H1 (cell line): ENCODE results near the gene ARMC6. TPM values are rescaled to one million over a fixed set of nuclear protein-coding genes. Genes with fewer than 3 reads are reported as not detected.

Experiments
- CTCF ChIA-PET: fragments of 300-600 bp; sonication (Branson Sonifier 250); formaldehyde crosslinking; loops from one replicate; lab custom pipeline; 2021; ENCODE audit not compliant: partially characterized antibody; lab: Charles Lee
- POLR2A ChIA-PET: fragments of 300-600 bp; sonication (Branson Sonifier 250); formaldehyde crosslinking; loops from one replicate; lab custom pipeline; 2021; ENCODE audit warnings: inconsistent platforms; ENCODE audit not compliant: partially characterized antibody; lab: Charles Lee
- DNase-seq, 2 experiments: peaks; one replicate each; pipeline versions ENCODE4 v3.0.0 to v3.0.0-alpha.2; 2010 to 2022; ENCODE audit warnings: low spot score in 2 of 2, low read depth in 1 of 2, mixed read lengths in 1 of 2
- FAIRE-seq: peaks from 2 replicates; lab custom pipeline; 2011; peaks lifted over from hg19 to GRCh38; lab: Jason Lieb, UNC
- H2AFZ ChIP-seq: 2 replicates; pipeline ENCODE4 v1.8.1; 2012; ENCODE audit warnings: low read length, inconsistent platforms
- H2AK5ac ChIP-seq: 2 replicates; pipeline ENCODE4 v1.6.1; 2013; ENCODE audit warnings: low read depth, low read length
- H2BK120ac ChIP-seq: replicated peaks from 2 replicates; pipeline ENCODE3; 2013; ENCODE audit warnings: low read depth, low read length, inconsistent platforms
- H2BK12ac ChIP-seq: 2 replicates; pipeline ENCODE4 v1.6.1; 2013; ENCODE audit warnings: low read depth, low read length
- H2BK15ac ChIP-seq: 2 replicates; pipeline ENCODE4 v1.6.1; 2013; ENCODE audit warnings: low read length
- H2BK20ac ChIP-seq: 2 replicates; pipeline ENCODE4 v1.6.1; 2013; ENCODE audit warnings: low read length
- H2BK5ac ChIP-seq: 2 replicates; pipeline ENCODE4 v1.6.1; 2013; ENCODE audit warnings: low read depth, low read length
- H3K14ac ChIP-seq: 2 replicates; pipeline ENCODE4 v1.6.1; 2013; ENCODE audit warnings: inconsistent platforms; ENCODE audit not compliant: insufficient read length
- H3K18ac ChIP-seq: 2 replicates; pipeline ENCODE4 v1.6.1; 2013; ENCODE audit warnings: low read length; ENCODE audit errors: extremely low read depth
- H3K23ac ChIP-seq: 2 replicates; pipeline ENCODE4 v1.6.1; 2013; ENCODE audit warnings: inconsistent platforms; ENCODE audit not compliant: insufficient read length
- H3K23me2 ChIP-seq: 2 replicates; pipeline ENCODE4 v1.6.1; 2013; ENCODE audit warnings: low read depth, low read length
- H3K27ac ChIP-seq: 2 replicates; pipeline ENCODE4 v1.6.1; 2011; ENCODE audit warnings: low read depth, low read length, inconsistent platforms
- H3K27me3 ChIP-seq, 4 experiments: replicated peaks in 1 of 4; 1 replicate in 1 of 4; 2 replicates in 3 of 4; pipeline versions ENCODE4 v1.6.1 to v1.8.1; 2011 to 2013; ENCODE audit warnings: low read length in 3 of 4, mild to moderate bottlenecking in 3 of 4, inconsistent platforms in 2 of 4, mixed read lengths in 2 of 4, moderate library complexity in 1 of 4; ENCODE audit not compliant: control insufficient read depth in 3 of 4, insufficient read depth in 3 of 4; ENCODE audit errors: extremely low read depth in 1 of 4
- H3K36me3 ChIP-seq, 4 experiments: 2 replicates each; pipeline versions ENCODE4 v1.6.1 to v1.8.1; 2011 to 2013; ENCODE audit warnings: mild to moderate bottlenecking in 4 of 4, low read length in 3 of 4, moderate library complexity in 2 of 4, control low read depth in 1 of 4, inconsistent platforms in 1 of 4; ENCODE audit not compliant: insufficient read depth in 4 of 4, control insufficient read depth in 2 of 4
- H3K4ac ChIP-seq: replicated peaks from 2 replicates; pipeline ENCODE3; 2013; ENCODE audit warnings: low read length, low read depth, mixed read lengths, inconsistent platforms; ENCODE audit not compliant: insufficient read length
- H3K4me1 ChIP-seq, 4 experiments: replicated peaks in 1 of 4; 1 replicate in 1 of 4; 2 replicates in 3 of 4; pipeline versions ENCODE4 v1.6.1 to v1.8.1; 2011 to 2013; ENCODE audit warnings: low read length in 3 of 4, inconsistent platforms in 2 of 4, mixed read lengths in 1 of 4; ENCODE audit not compliant: insufficient read depth in 4 of 4, control insufficient read depth in 3 of 4
- H3K4me2 ChIP-seq, 2 experiments: 2 replicates each; pipeline versions ENCODE4 v1.6.1 to v1.8.1; 2011 to 2013; ENCODE audit warnings: low read depth in 2 of 2, low read length in 2 of 2, control low read depth in 1 of 2, inconsistent platforms in 1 of 2, mild to moderate bottlenecking in 1 of 2; ENCODE audit not compliant: insufficient read depth in 1 of 2
- H3K4me3 ChIP-seq, 4 experiments: fragments of 200-600, 300-600 bp in 1 of 4; sonication (generic), shearing (Covaris generic), sonication (Bioruptor Twin) in 1 of 4; 2 replicates each; pipeline versions ENCODE4 v1.5.1 to v1.8.1; 2011 to 2016; ENCODE audit warnings: low read length in 4 of 4, low read depth in 3 of 4, control low read depth in 2 of 4, inconsistent platforms in 2 of 4, mild to moderate bottlenecking in 2 of 4, mixed read lengths in 1 of 4, moderate library complexity in 1 of 4; ENCODE audit not compliant: insufficient read depth in 2 of 4; ENCODE audit errors: extremely low read depth in 1 of 4
- H3K56ac ChIP-seq: replicated peaks from 2 replicates; pipeline ENCODE3; 2013; ENCODE audit warnings: low read depth, mild to moderate bottlenecking, mixed read lengths, low read length, inconsistent platforms; ENCODE audit not compliant: insufficient read length
- H3K79me1 ChIP-seq: 2 replicates; pipeline ENCODE4 v1.6.1; 2013; ENCODE audit warnings: low read depth, low read length, control low read depth
- H3K79me2 ChIP-seq, 2 experiments: 2 replicates each; pipeline versions ENCODE4 v1.6.1 to v1.8.1; 2012 to 2013; ENCODE audit warnings: low read length in 2 of 2, mild to moderate bottlenecking in 2 of 2, inconsistent platforms in 1 of 2; ENCODE audit not compliant: insufficient read depth in 2 of 2, control insufficient read depth in 1 of 2
- H3K9ac ChIP-seq, 4 experiments: replicated peaks in 1 of 4; 1 replicate in 1 of 4; 2 replicates in 3 of 4; pipeline versions ENCODE4 v1.6.1 to v1.8.1; 2011 to 2013; ENCODE audit warnings: low read depth in 3 of 4, low read length in 3 of 4, control low read depth in 2 of 4, mild to moderate bottlenecking in 2 of 4, moderate library complexity in 2 of 4, inconsistent platforms in 1 of 4; ENCODE audit errors: extremely low read depth in 1 of 4
- H3K9me3 ChIP-seq, 2 experiments: 2 replicates each; pipeline versions ENCODE4 v1.6.1 to v1.8.1; 2012 to 2013; ENCODE audit warnings: mild to moderate bottlenecking in 2 of 2, moderate library complexity in 2 of 2, control low read depth in 1 of 2, inconsistent platforms in 1 of 2, low read depth in 1 of 2, low read length in 1 of 2, mixed read lengths in 1 of 2; ENCODE audit not compliant: insufficient read depth in 2 of 2
- H4K20me1 ChIP-seq, 2 experiments: replicated peaks in 1 of 2; 2 replicates each; pipeline versions ENCODE3 to v1.8.1; 2011 to 2013; ENCODE audit warnings: inconsistent platforms in 2 of 2, low read length in 2 of 2, mild to moderate bottlenecking in 1 of 2; ENCODE audit not compliant: insufficient read depth in 2 of 2, control insufficient read depth in 1 of 2
- H4K5ac ChIP-seq: 2 replicates; pipeline ENCODE4 v1.6.1; 2013; ENCODE audit warnings: low read length, low read depth, mixed read lengths, inconsistent platforms; ENCODE audit not compliant: insufficient read length
- H4K8ac ChIP-seq: 2 replicates; pipeline ENCODE4 v1.8.0; 2013; ENCODE audit warnings: mild to moderate bottlenecking, moderate library complexity, low read length, inconsistent platforms; ENCODE audit not compliant: insufficient read depth; ENCODE audit errors: extremely low read depth
- H4K91ac ChIP-seq: replicated peaks from 2 replicates; pipeline ENCODE3; 2013; ENCODE audit warnings: low read length, mixed read lengths, inconsistent platforms; ENCODE audit not compliant: insufficient read length
- CREB1 ChIP-seq: IDR thresholded peaks from 2 replicates; pipeline ENCODE4 v1.6.1; 2012; ENCODE audit warnings: inconsistent platforms
- HDAC2 ChIP-seq, 2 experiments: fragments of 300-600 bp in 1 of 2; sonication (generic) in 1 of 2; IDR thresholded peaks; 2 replicates each; pipeline ENCODE4 v1.6.1; 2011 to 2012; ENCODE audit warnings: low read depth in 2 of 2, low read length in 2 of 2, mild to moderate bottlenecking in 2 of 2, moderate library complexity in 2 of 2, borderline replicate concordance in 1 of 2, inconsistent platforms in 1 of 2
- NRF1 ChIP-seq: IDR thresholded peaks from 2 replicates; pipeline ENCODE4 v1.6.1; 2011; ENCODE audit warnings: mild to moderate bottlenecking, low read depth, low read length, improper control_type of control experiment
- POU5F1 ChIP-seq: IDR thresholded peaks from 2 replicates; pipeline ENCODE4 v1.6.1; 2011; ENCODE audit warnings: low read depth, mild to moderate bottlenecking, low read length, moderate library complexity
- RBBP5 ChIP-seq: IDR thresholded peaks from 2 replicates; pipeline ENCODE4 v1.7.1; 2012; ENCODE audit warnings: low read depth, mild to moderate bottlenecking, inconsistent platforms, low read length, moderate library complexity, borderline replicate concordance
- SIN3A ChIP-seq, 2 experiments: IDR thresholded peaks in 1 of 2; conservative IDR thresholded peaks in 1 of 2; 2 replicates each; pipeline ENCODE4 v1.6.1; 2011 to 2012; ENCODE audit warnings: low read length in 2 of 2, improper control_type of control experiment in 1 of 2, low read depth in 1 of 2, mild to moderate bottlenecking in 1 of 2
- SP4 ChIP-seq: IDR thresholded peaks from 2 replicates; pipeline ENCODE4 v1.6.1; 2012; ENCODE audit warnings: low read length, inconsistent platforms
- WGBS, 2 experiments: shearing (Covaris generic) in 1 of 2; methylation state at CpG; one replicate each; pipeline versions ENCODE4 v1.1.6 to v1.1.7; 2013 to 2015; ENCODE audit warnings: low lambda C conversion rate in 2 of 2, mixed read lengths in 2 of 2, inconsistent platforms in 1 of 2, low coverage in 1 of 2, missing lambda C conversion rate in 1 of 2; ENCODE audit not compliant: insufficient replicate concordance in 2 of 2, insufficient coverage in 1 of 2, insufficient read length in 1 of 2; ENCODE audit errors: extremely low coverage in 1 of 2, missing lambda C conversion rate in 1 of 2; 5-methylcytosine and 5-hydroxymethylcytosine counted together
- polyA plus RNA-seq, 7 experiments: library from polyadenylated mRNA; depleted of rRNA in 3 of 7; stranded (reverse) in 5 of 7; unstranded in 2 of 7; fragments of >200 nt in 5 of 7; fragments of 200-250 nt in 2 of 7; gene quantifications; 1 replicate in 5 of 7; 2 replicates in 1 of 7; 4 replicates in 1 of 7; pipeline versions ENCODE4 v1.2.1 to v1.2.3, GENCODE V29; 2011 to 2013; ENCODE audit warnings: missing spikeins in 2 of 7, mixed read lengths in 2 of 7
- total RNA-seq: library from RNA; stranded (reverse); fragmentation: NEBNext Ultra II Directional; extraction: Animal tissue kit (Norgen Biotek cat#: 25700); gene quantifications from 2 replicates; pipeline ENCODE4 v1.2.1, GENCODE V29; 2021
- TF ChIP-seq, protein P1 (sequence below), 3 experiments: IDR thresholded peaks; 1 replicate in 2 of 3; 2 replicates in 1 of 3; pipeline versions ENCODE4 v1.5.1 to v1.6.1; 2011; ENCODE audit warnings: low read length in 3 of 3, mild to moderate bottlenecking in 3 of 3, inconsistent platforms in 2 of 3, low read depth in 1 of 3, moderate library complexity in 1 of 3; ENCODE audit not compliant: insufficient read depth in 1 of 3; ENCODE audit errors: control extremely low read depth in 1 of 3
- TF ChIP-seq, protein P2 (sequence below): IDR thresholded peaks from 2 replicates; pipeline ENCODE4 v1.6.1; 2012; ENCODE audit warnings: inconsistent platforms

ARMC6 gene
- total and polyA plus RNA-seq, 2 of the 8 experiments (the other 6 are each of a cell fraction or from before 2014, with no cell fraction given): 67.1 to 68.3 TPM

DNA sequence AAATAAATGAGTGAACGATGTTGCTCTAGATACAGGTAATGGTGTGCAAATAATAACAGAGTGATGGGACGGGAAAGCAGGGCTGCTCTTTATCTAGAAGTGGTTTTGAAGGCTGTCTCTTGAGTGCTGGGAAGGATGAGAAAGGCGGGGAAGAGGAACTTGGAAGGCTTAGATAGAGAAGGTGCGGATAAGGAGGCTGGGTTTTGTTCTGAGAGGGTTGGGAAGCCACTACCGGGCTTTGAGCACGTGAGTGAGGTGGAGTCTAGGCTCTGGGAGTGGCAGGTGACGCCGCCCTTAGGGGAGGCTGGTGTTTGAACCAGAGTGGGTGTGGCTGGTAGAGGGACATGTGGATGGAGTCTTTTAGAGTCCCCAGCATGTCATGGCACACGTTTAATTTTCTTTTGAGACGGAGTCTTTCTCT, 811 bp downstream of the ARMC6 start:
- no peaks in the 10 kb centered on the region for H3K27me3 ChIP-seq
- H3K9ac ChIP-seq: peak overlapping the region in 1 of 4 experiments; percentile 84; a peak in 4 of 7 replicates
- peaks cover 0 to 3% (median 3%) of the 10 kb centered on the region in 4 experiments; a peak in 3 of 7 replicates for H3K4me1 ChIP-seq
- H2AK5ac ChIP-seq: no peak overlapping the region
- H4K91ac ChIP-seq: no peak overlapping the region
- no peak overlapping the region for H2AFZ ChIP-seq
- peak overlapping the region; percentile 80 to 98 (median 86) for H3K4me3 ChIP-seq
- peaks cover 13 to 15% of the 10 kb centered on the region in 2 experiments for H4K20me1 ChIP-seq
- 0 out of 2 replicates have a peak overlapping the region, but pooled peaks have one; percentile 18 for H2BK5ac ChIP-seq
- no peak overlapping the region for H4K8ac ChIP-seq
- FAIRE-seq: no peak
- H3K23ac ChIP-seq: no peak overlapping the region
- H2BK120ac ChIP-seq: no peak overlapping the region
- ChIA-PET CTCF (interaction anchor here (0.7 to 5.0 kb wide), 3 partner anchors 15 to 23 kb away, joined by 3 to 18 read pairs (median 4); no protein-coding TSS in a partner anchor), POLR2A (interaction anchor here (1.4 kb wide), 1 partner anchor 101 kb away, joined by 4 read pairs; no protein-coding TSS in a partner anchor)
- no peak overlapping the region for H3K14ac ChIP-seq
- peaks cover 6 to 25% (median 19%) of the 10 kb centered on the region in 4 experiments for H3K36me3 ChIP-seq
- no peak overlapping the region for H2BK20ac ChIP-seq
- H2BK15ac ChIP-seq: no peak overlapping the region
- H4K5ac ChIP-seq: peak overlapping the region; percentile 14
- peak overlapping the region; percentile 87 for H3K4ac ChIP-seq
- peaks cover 12 to 13% of the 10 kb centered on the region in 2 experiments for H3K9me3 ChIP-seq
- no peak overlapping the region; the same call in 1 of the 2 replicates for H3K18ac ChIP-seq
- H3K4me2 ChIP-seq: peak overlapping the region; percentile 85 to 87
- peak; percentile 36 to 66 for DNase-seq
- peaks cover 7% of the 10 kb centered on the region for H3K23me2 ChIP-seq
- H3K56ac ChIP-seq: peak overlapping the region; percentile 60
- peaks cover 23% of the 10 kb centered on the region for H3K79me1 ChIP-seq
- H2BK12ac ChIP-seq: no peak overlapping the region
- 10% methylated on average over 10 of the region's 10 CpGs; no CpG with 5 or more reads in 1 of the 2 experiments for WGBS, 2 experiments
- no peak overlapping the region for H3K27ac ChIP-seq
- H3K79me2 ChIP-seq: peaks cover 7 to 68% of the 10 kb centered on the region in 2 experiments; a peak in 3 of 4 replicates
- TF ChIP-seq POU5F1 (no peak), SIN3A (conservative IDR thresholded peaks at IDR 0.05 in 1 of 2, IDR thresholded peaks at IDR 0.05 in 1 of 2; ENCODE audit: low read depth in 1 of 2, low read length in 2 of 2) (0 out of 4 replicates have a peak, but pooled peaks of 1 of the 2 experiments have one; percentile 68), HDAC2 (IDR thresholded peaks at IDR 0.05; ENCODE audit: borderline replicate concordance in 1 of 2, low read depth in 2 of 2, low read length in 2 of 2) (no peak), RBBP5 (no peak), CREB1 (peak; percentile 48), NRF1 (no peak), SP4 (no peak)
- TF ChIP-seq, protein P1, sequence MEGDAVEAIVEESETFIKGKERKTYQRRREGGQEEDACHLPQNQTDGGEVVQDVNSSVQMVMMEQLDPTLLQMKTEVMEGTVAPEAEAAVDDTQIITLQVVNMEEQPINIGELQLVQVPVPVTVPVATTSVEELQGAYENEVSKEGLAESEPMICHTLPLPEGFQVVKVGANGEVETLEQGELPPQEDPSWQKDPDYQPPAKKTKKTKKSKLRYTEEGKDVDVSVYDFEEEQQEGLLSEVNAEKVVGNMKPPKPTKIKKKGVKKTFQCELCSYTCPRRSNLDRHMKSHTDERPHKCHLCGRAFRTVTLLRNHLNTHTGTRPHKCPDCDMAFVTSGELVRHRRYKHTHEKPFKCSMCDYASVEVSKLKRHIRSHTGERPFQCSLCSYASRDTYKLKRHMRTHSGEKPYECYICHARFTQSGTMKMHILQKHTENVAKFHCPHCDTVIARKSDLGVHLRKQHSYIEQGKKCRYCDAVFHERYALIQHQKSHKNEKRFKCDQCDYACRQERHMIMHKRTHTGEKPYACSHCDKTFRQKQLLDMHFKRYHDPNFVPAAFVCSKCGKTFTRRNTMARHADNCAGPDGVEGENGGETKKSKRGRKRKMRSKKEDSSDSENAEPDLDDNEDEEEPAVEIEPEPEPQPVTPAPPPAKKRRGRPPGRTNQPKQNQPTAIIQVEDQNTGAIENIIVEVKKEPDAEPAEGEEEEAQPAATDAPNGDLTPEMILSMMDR (IDR thresholded peaks at IDR 0.05; ENCODE audit: control extremely low read depth in 1 of 3, insufficient read depth in 1 of 3, low read depth in 1 of 3, low read length in 3 of 3): no peak
- TF ChIP-seq, protein P2, sequence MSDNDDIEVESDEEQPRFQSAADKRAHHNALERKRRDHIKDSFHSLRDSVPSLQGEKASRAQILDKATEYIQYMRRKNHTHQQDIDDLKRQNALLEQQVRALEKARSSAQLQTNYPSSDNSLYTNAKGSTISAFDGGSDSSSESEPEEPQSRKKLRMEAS: peak; percentile 47; the same call in 1 of the 2 replicates
